ENCODE results near the gene KLF13. TPM values are rescaled to one million over a fixed set of nuclear protein-coding genes. Genes with fewer than 3 reads are reported as not detected.

Gene KLF13
- total RNA-seq, 2 donors from 2014 or later = 25.7 to 38.4 TPM

DNA sequence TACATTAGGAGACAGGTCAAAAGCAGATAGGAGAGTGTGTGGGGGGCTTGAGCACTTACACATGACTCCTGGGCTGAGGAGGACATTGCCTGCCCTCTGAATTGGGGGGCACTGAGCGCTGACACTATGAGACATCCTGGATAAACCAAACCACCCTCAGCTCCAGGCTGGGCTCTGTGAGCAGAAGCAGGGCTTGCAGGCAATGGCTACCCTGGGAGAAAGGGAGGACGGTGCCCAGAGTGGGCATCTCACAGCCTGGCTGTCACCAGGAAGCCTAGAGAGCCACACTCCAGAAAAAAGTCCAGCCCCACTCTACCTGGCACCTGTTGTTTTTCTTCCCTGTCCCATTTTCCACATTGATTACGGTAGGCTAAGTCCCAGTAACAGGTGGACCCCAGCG is 8.2 kb upstream of the KLF13 start:
- H3K27me3 ChIP-seq = no peaks in the 10 kb centered on the region
- intact Hi-C loops (cut with DNase I) = loop anchor here (10.0 kb wide), 1 partner anchor 94 kb away; no protein-coding TSS in a partner anchor

DNA sequence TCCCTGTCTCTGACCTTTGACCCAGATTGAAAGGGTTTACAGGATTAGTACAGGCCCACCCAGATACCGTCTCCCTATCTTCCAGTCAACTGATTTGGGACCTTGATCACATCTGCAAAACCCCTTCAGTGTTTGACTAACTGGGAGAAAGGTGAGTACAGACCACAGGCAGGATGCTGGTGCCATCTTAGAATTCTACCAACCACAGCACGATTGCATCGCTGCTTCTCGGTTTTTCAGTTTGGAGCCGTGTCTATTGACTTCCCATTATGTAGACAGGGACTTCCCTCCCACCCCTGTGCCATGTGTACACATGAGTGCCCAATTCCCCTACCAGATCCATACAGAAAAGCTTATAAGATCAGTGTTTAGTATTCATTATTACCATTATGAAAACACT is 6.6 kb upstream of the KLF13 start:
- no peak overlapping the region for H3K27ac ChIP-seq
- WGBS, 2 donors = 77% methylated on average over 5 of the region's 5 CpGs
- no peaks in the 10 kb centered on the region for H3K27me3 ChIP-seq
- ATAC-seq (no peak), DNase-seq (no peak)
- TF ChIP-seq POLR2A (IDR thresholded peaks at IDR 0.05) = no peak
- TF ChIP-seq, protein P1, sequence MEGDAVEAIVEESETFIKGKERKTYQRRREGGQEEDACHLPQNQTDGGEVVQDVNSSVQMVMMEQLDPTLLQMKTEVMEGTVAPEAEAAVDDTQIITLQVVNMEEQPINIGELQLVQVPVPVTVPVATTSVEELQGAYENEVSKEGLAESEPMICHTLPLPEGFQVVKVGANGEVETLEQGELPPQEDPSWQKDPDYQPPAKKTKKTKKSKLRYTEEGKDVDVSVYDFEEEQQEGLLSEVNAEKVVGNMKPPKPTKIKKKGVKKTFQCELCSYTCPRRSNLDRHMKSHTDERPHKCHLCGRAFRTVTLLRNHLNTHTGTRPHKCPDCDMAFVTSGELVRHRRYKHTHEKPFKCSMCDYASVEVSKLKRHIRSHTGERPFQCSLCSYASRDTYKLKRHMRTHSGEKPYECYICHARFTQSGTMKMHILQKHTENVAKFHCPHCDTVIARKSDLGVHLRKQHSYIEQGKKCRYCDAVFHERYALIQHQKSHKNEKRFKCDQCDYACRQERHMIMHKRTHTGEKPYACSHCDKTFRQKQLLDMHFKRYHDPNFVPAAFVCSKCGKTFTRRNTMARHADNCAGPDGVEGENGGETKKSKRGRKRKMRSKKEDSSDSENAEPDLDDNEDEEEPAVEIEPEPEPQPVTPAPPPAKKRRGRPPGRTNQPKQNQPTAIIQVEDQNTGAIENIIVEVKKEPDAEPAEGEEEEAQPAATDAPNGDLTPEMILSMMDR (IDR thresholded peaks at IDR 0.05) = no peak
- no peaks in the 10 kb centered on the region for H3K9me3 ChIP-seq
- intact Hi-C loops (cut with DNase I) = no loop called here
- H3K4me3 ChIP-seq = no peak overlapping the region
- peaks cover 9% of the 10 kb centered on the region for H3K4me1 ChIP-seq
- no peaks in the 10 kb centered on the region for H3K36me3 ChIP-seq (replicated peaks in 1 of 2; ENCODE audit: insufficient read depth in 1 of 2, low read depth in 2 of 2)

More for the DNA sequence above, 8.2 kb upstream of the KLF13 start:
- Histone ChIP-seq H3K4me3 (no peak overlapping the region), H3K9me3 (peaks cover 0 to 6% (median 0%) of the 10 kb centered on the region in 3 donors), H3K27ac (no peak overlapping the region), H3K36me3 (replicated peaks in 1 of 2; ENCODE audit: insufficient read depth in 1 of 2, low read depth in 2 of 2) (no peaks in the 10 kb centered on the region), H3K4me1 (no peaks in the 10 kb centered on the region)
- 92 to 95% methylated on average over 4 of the region's 4 CpGs for WGBS, 2 donors
- no peak for ATAC-seq
- no peak for TF ChIP-seq POLR2A (IDR thresholded peaks at IDR 0.05)
- TF ChIP-seq, protein P1 (IDR thresholded peaks at IDR 0.05) = no peak
- DNase-seq = no peak

DNA sequence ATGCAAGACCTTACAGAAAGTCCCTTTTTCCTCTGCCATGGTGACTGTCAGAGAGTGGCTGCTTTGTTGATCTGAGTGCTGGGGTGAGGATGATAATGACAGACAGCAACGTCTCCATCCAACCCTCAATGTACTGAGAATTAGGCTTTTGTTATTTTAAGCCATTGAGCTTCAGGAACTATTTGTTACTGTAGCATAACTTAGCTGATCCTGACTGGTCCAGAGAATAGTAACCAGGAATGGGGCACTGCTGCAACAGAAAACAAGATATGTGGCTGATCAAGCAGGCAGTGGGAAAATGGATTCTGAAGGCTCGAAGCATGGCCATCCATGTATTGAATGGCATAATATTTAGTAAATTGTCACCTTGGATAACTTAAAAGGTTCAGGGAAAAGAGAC is 5.2 kb upstream of the KLF13 start:
- H3K36me3 ChIP-seq (replicated peaks in 1 of 2; ENCODE audit: insufficient read depth in 1 of 2, low read depth in 2 of 2) = no peaks in the 10 kb centered on the region
- ATAC-seq (no peak), DNase-seq (no peak)
- H3K9me3 ChIP-seq = no peaks in the 10 kb centered on the region
- peaks cover 13% of the 10 kb centered on the region for H3K4me1 ChIP-seq
- no peak overlapping the region for H3K27ac ChIP-seq
- intact Hi-C loops (cut with DNase I) = no loop called here
- WGBS, 2 donors = 88 to 96% methylated on average over 2 of the region's 2 CpGs
- TF ChIP-seq, protein P1 (IDR thresholded peaks at IDR 0.05) = no peak
- no peak for TF ChIP-seq POLR2A (IDR thresholded peaks at IDR 0.05)
- no peaks in the 10 kb centered on the region for H3K27me3 ChIP-seq
- H3K4me3 ChIP-seq = no peak overlapping the region

DNA sequence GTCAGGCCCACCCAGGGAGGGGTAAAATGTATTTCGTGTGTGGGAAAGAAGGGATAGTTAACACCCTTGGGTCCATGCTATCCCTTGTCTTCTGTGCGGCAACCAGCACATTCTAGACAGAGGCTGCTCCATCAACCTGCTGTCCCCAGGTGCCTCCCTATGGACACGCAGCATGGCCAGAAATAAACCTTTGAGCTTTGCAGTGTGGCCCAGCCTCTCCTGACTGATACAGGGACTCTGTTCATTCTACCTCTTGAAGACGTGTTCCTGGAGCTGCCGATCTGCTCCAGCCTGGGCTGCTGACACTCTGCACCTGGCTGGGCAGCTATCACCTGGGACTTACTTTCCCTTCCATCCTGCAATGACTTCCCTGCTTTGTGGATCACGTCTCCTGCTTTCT is 4.1 kb upstream of the KLF13 start:
- TF ChIP-seq, protein P1 (IDR thresholded peaks at IDR 0.05) = no peak
- TF ChIP-seq POLR2A (IDR thresholded peaks at IDR 0.05) = no peak
- DNase-seq (no peak), ATAC-seq (no peak)
- no peaks in the 10 kb centered on the region for H3K36me3 ChIP-seq (replicated peaks in 1 of 2; ENCODE audit: insufficient read depth in 1 of 2, low read depth in 2 of 2)
- no peaks in the 10 kb centered on the region for H3K27me3 ChIP-seq
- no peaks in the 10 kb centered on the region for H3K9me3 ChIP-seq
- intact Hi-C loops (cut with DNase I) = no loop called here
- WGBS, 2 donors = 72 to 78% methylated on average over 4 to 6 of the region's 6 CpGs
- peaks cover 13% of the 10 kb centered on the region for H3K4me1 ChIP-seq
- no peak overlapping the region for H3K27ac ChIP-seq
- no peak overlapping the region for H3K4me3 ChIP-seq

DNA sequence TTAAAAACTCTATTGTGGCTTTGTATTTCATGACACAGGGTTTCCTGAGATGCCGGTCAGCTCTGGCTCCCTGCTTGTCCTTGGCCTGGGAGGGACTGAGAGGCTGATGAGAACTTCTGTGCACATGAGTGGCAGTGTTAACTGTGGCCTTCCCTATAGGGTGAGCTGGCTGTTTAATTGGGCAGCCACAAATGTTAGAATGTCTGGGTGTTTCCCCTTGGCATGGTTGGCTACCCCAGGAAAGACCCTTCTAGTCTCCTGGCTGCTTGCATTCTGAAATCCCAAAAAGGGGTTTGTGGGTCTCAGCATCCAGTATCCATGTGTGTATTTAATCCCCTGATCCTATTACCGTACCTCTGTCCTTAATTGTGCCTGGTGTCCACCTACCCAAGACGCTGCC is 3.0 kb upstream of the KLF13 start:
- WGBS, 2 donors = 84 to 90% methylated on average over 3 of the region's 3 CpGs
- ATAC-seq (no peak), DNase-seq (no peak)
- H3K27me3 ChIP-seq = no peaks in the 10 kb centered on the region
- intact Hi-C loops (cut with DNase I) = no loop called here
- no peak overlapping the region for H3K27ac ChIP-seq
- no peak overlapping the region for H3K4me3 ChIP-seq
- no peaks in the 10 kb centered on the region for H3K9me3 ChIP-seq
- H3K4me1 ChIP-seq = peaks cover 13% of the 10 kb centered on the region
- TF ChIP-seq, protein P1 (IDR thresholded peaks at IDR 0.05) = no peak
- TF ChIP-seq POLR2A (IDR thresholded peaks at IDR 0.05) = no peak
- no peaks in the 10 kb centered on the region for H3K36me3 ChIP-seq (replicated peaks in 1 of 2; ENCODE audit: insufficient read depth in 1 of 2, low read depth in 2 of 2)

Measured in body of pancreas (tissue), 4 donors.